DOHH2 (cell line): ENCODE data around the gene ACSF3.

Experiments
- H3F3A ChIP-seq: fragments of 200-600 bp; sonication (generic), shearing (Covaris generic); 2 replicates; pipeline ENCODE4 v1.6.0; 2016; ENCODE audit warnings: antibody characterized with exemption, mild to moderate bottlenecking; ENCODE audit not compliant: control insufficient read depth, insufficient read depth
- H3K27ac ChIP-seq: fragments of 200-600 bp; sonication (generic); 2 replicates; pipeline ENCODE4 v1.5.1; 2014; ENCODE audit warnings: low read depth, mild to moderate bottlenecking, low read length, moderate library complexity
- H3K27me3 ChIP-seq: fragments of 200-600 bp; sonication (generic); 2 replicates; pipeline ENCODE4 v1.6.1; 2014; ENCODE audit warnings: mild to moderate bottlenecking, low read length, mixed read lengths; ENCODE audit not compliant: control insufficient read depth
- H3K36me3 ChIP-seq: fragments of 200-600 bp; sonication (generic); 2 replicates; pipeline ENCODE4 v1.6.1; 2014; ENCODE audit warnings: mild to moderate bottlenecking, low read length, moderate library complexity, mixed read lengths; ENCODE audit not compliant: control insufficient read depth
- H3K4me1 ChIP-seq: fragments of 200-600 bp; sonication (generic); 2 replicates; pipeline ENCODE4 v1.6.1; 2014; ENCODE audit warnings: mild to moderate bottlenecking, low read length, mixed read lengths; ENCODE audit not compliant: control insufficient read depth
- H3K4me2 ChIP-seq: fragments of 200-600 bp; sonication (generic); 2 replicates; pipeline ENCODE4 v1.6.0; 2014; ENCODE audit warnings: mild to moderate bottlenecking, low read length, moderate library complexity
- H3K4me3 ChIP-seq: fragments of 200-600 bp; sonication (generic); 2 replicates; pipeline ENCODE4 v1.5.1; 2014; ENCODE audit warnings: mild to moderate bottlenecking, low read length, mixed read lengths
- H3K79me2 ChIP-seq: fragments of 200-600 bp; sonication (generic); 2 replicates; pipeline ENCODE4 v1.6.1; 2014; ENCODE audit warnings: mild to moderate bottlenecking, low read length, mixed read lengths; ENCODE audit not compliant: control insufficient read depth
- H3K9me2 ChIP-seq: fragments of 200-600 bp; sonication (generic); replicated peaks from 2 replicates; pipeline ENCODE4 v1.6.1; 2014; ENCODE audit warnings: mild to moderate bottlenecking, low read length, mixed read lengths; ENCODE audit not compliant: control insufficient read depth
- H3K9me3 ChIP-seq: fragments of 200-600 bp; sonication (generic); 2 replicates; pipeline ENCODE4 v1.6.1; 2014; ENCODE audit warnings: antibody characterized with exemption, low read length, mixed read lengths; ENCODE audit not compliant: control insufficient read depth, insufficient read depth
- H4K20me1 ChIP-seq: fragments of 200-600 bp; sonication (generic); 2 replicates; pipeline ENCODE4 v1.6.0; 2014; ENCODE audit warnings: low read depth, mild to moderate bottlenecking, antibody characterized with exemption, low read length, moderate library complexity; ENCODE audit not compliant: control insufficient read depth, insufficient read depth
- EZH2phosphoT487 ChIP-seq: fragments of 200-600 bp; sonication (generic); IDR thresholded peaks from 2 replicates; pipeline ENCODE4 v1.6.1; 2017; ENCODE audit warnings: borderline replicate concordance, mild to moderate bottlenecking, antibody characterized with exemption, low read length, moderate library complexity, mixed read lengths
- TF ChIP-seq, protein P1 (sequence below): fragments of 200-600 bp; sonication (generic); IDR thresholded peaks from one replicate; pipeline ENCODE4 v1.5.1; 2014; ENCODE audit warnings: antibody characterized with exemption, mild to moderate bottlenecking, low read depth, low read length; ENCODE audit not compliant: poor library complexity, severe bottlenecking

Gene ACSF3

GRCh38 chr16:89094252-89094879 lies 714 bp downstream of the ACSF3 start:
- Histone ChIP-seq H3K4me3 (peak overlapping the region; percentile 94), H3K27me3 (peaks cover 31% of the 10 kb centered on the region), H3K9me2 (no peaks in the 10 kb centered on the region), H3K27ac (peak overlapping the region; percentile 92), H3K4me2 (peak overlapping the region; percentile 80), H3K36me3 (peaks cover 49% of the 10 kb centered on the region), H3F3A (peaks cover 38% of the 10 kb centered on the region), H4K20me1 (peaks cover 5% of the 10 kb centered on the region; the same call in 1 of the 2 replicates), H3K79me2 (peaks cover 55% of the 10 kb centered on the region), H3K9me3 (no peaks in the 10 kb centered on the region), H3K4me1 (peaks cover 71% of the 10 kb centered on the region)
- no peak for TF ChIP-seq EZH2phosphoT487

DNA sequence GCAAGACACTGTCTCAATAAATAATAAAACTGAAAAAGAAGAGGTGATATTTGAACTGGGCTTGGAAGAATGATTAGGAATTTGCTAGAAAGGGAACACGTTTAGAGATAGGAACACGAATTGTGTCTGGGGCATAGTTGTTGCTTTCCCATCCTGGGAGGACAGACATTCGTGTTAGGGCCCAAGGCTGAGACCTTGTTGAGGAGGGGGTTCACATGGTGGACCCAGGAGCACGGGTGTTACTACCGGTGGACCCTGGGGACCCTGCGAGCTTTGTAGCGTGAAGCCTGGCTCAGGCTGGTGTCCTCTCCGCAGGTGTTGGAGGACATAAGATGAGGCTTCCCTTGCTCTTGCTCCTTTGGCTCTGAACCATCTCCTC lies 1.2 kb downstream of the ACSF3 start:
- peaks cover 5% of the 10 kb centered on the region; the same call in 1 of the 2 replicates for H4K20me1 ChIP-seq
- peak overlapping the region; percentile 94 for H3K4me3 ChIP-seq
- peaks cover 38% of the 10 kb centered on the region for H3F3A ChIP-seq
- peaks cover 26% of the 10 kb centered on the region for H3K27me3 ChIP-seq
- H3K9me2 ChIP-seq, result no peaks in the 10 kb centered on the region
- peak overlapping the region; percentile 92 for H3K27ac ChIP-seq
- peak overlapping the region; percentile 80 for H3K4me2 ChIP-seq
- peaks cover 75% of the 10 kb centered on the region for H3K4me1 ChIP-seq
- H3K36me3 ChIP-seq, result peaks cover 54% of the 10 kb centered on the region
- H3K79me2 ChIP-seq, result peaks cover 60% of the 10 kb centered on the region
- H3K9me3 ChIP-seq, result no peaks in the 10 kb centered on the region
- TF ChIP-seq, protein P1, sequence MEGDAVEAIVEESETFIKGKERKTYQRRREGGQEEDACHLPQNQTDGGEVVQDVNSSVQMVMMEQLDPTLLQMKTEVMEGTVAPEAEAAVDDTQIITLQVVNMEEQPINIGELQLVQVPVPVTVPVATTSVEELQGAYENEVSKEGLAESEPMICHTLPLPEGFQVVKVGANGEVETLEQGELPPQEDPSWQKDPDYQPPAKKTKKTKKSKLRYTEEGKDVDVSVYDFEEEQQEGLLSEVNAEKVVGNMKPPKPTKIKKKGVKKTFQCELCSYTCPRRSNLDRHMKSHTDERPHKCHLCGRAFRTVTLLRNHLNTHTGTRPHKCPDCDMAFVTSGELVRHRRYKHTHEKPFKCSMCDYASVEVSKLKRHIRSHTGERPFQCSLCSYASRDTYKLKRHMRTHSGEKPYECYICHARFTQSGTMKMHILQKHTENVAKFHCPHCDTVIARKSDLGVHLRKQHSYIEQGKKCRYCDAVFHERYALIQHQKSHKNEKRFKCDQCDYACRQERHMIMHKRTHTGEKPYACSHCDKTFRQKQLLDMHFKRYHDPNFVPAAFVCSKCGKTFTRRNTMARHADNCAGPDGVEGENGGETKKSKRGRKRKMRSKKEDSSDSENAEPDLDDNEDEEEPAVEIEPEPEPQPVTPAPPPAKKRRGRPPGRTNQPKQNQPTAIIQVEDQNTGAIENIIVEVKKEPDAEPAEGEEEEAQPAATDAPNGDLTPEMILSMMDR, result no peak
- TF ChIP-seq EZH2phosphoT487, result no peak

DNA sequence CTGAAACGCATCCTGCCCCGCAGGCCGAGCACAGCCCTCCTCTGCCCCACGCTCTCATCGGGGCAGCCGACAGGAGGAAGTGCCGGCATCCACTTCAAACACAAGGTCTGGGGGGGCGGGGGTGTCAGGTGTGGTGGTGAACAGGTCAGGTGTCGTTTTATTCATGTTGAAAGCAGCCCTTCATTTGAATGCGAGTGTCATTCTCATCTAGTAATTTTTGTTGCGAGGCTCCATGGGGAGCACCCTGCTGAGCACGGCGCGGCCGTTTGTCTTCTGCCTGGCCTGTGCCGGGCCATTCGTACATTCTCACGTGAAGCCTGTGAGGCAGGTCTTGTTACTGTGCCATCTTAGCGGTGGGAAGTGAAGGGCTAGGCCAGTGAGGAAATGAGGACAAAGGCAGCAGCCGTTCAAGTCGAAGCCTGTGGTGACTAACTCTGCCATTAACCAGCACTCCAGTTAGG lies 1.9 kb downstream of the ACSF3 start:
- Histone ChIP-seq H3K27me3 (peaks cover 19% of the 10 kb centered on the region), H3K4me1 (peaks cover 73% of the 10 kb centered on the region), H3K36me3 (peaks cover 61% of the 10 kb centered on the region), H3K79me2 (peaks cover 67% of the 10 kb centered on the region), H3K4me2 (peak overlapping the region; percentile 80), H3K9me2 (no peaks in the 10 kb centered on the region), H3K4me3 (peak overlapping the region; percentile 94), H3K27ac (peak overlapping the region; percentile 92), H3F3A (peaks cover 38% of the 10 kb centered on the region), H3K9me3 (no peaks in the 10 kb centered on the region), H4K20me1 (peaks cover 5% of the 10 kb centered on the region; the same call in 1 of the 2 replicates)
- TF ChIP-seq EZH2phosphoT487, result no peak
- TF ChIP-seq, protein P1, result no peak

DNA sequence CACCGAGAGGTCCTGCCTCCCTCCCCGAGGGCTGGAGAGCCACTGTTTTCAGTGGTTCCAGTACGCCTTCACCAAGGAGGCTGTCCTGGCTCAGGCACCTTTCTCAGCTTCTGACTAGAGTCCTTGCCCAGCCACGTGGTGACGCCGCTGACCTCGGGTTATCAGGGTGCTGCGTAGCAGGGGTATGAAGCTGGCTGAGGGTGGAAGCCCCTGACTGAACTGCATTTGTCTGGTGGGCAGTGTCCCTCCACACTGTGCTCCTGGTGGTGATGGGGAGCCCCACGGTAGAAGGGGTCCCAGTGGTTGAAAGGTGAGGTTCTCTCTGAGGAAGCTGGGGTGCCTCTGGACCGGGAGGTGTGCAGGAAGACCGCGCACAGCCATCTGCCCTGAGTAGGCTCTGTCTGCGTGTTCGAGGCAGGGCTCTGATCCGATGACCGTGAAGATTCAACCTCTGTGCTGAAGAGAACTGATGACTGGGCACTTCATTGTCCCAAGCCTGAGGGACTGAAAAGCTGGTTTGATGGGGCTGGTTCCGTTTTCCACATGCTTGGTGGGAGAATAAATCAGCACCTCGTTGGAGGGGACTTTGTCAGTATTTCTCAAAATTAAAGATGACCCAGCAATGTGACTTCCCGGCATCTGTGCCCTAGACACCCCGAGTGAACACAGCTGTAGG lies 2.5 kb downstream of the ACSF3 start:
- Histone ChIP-seq H3K4me2 (peak overlapping the region; percentile 80), H3F3A (peaks cover 38% of the 10 kb centered on the region), H4K20me1 (peaks cover 5% of the 10 kb centered on the region; the same call in 1 of the 2 replicates), H3K4me3 (peak overlapping the region; percentile 94), H3K9me2 (no peaks in the 10 kb centered on the region), H3K27me3 (peaks cover 14% of the 10 kb centered on the region), H3K9me3 (no peaks in the 10 kb centered on the region), H3K79me2 (peaks cover 73% of the 10 kb centered on the region), H3K27ac (peak overlapping the region; percentile 92), H3K4me1 (peaks cover 68% of the 10 kb centered on the region), H3K36me3 (peaks cover 67% of the 10 kb centered on the region)
- TF ChIP-seq, protein P1, result no peak
- TF ChIP-seq EZH2phosphoT487, result no peak
